GM12878 (cell line): ENCODE measurements around the gene EIF5B. TPM values are rescaled to one million over a fixed set of nuclear protein-coding genes. Genes with fewer than 3 reads are reported as not detected.

Experiments used
- ATAC-seq: fragments of 200-7000 bp; cut with Tn5 transposase; 3 replicates; pipeline ENCODE4 v1.9.1; 2020; ENCODE audit warnings: mild to moderate bottlenecking, moderate library complexity
- BruUV-seq: library from RNA; stranded (reverse); fragments of 400-500 nt; replicated peaks from 2 replicates; lab custom pipeline; 2021; lab: Mats Ljungman, UMichigan
- CTCF ChIA-PET: fragments of 300-600 bp; sonication (Branson Sonifier 250); formaldehyde crosslinking; extraction: SDS; loops from one replicate; lab custom pipeline; 2021; ENCODE audit warnings: inconsistent platforms; lab: Yijun Ruan, JAX
- POLR2A ChIA-PET: fragments of 350-600 bp; formaldehyde crosslinking; extraction: SDS; loops from one replicate; lab custom pipeline; 2021; ENCODE audit warnings: inconsistent platforms; lab: Charles Lee
- RAD21 ChIA-PET: fragments of 300-600 bp; sonication (Branson Sonifier 250); formaldehyde crosslinking; loops from one replicate; lab custom pipeline; 2023; ENCODE audit warnings: antibody characterized with exemption; ENCODE audit not compliant: unreplicated experiment; lab: Charles Lee
- SMC1A ChIA-PET: fragments of 300-600 bp; sonication (Branson Sonifier 250); formaldehyde crosslinking; loops from one replicate; lab custom pipeline; 2023; ENCODE audit not compliant: unreplicated experiment, uncharacterized antibody; lab: Charles Lee
- DNase-seq: peaks from one replicate; pipeline ENCODE4 v3.0.0-alpha.2; 2011; ENCODE audit warnings: low read depth, low spot score
- FAIRE-seq: peaks from 3 replicates; lab custom pipeline; 2011; peaks lifted over from hg19 to GRCh38; lab: Jason Lieb, UNC
- H2AFZ ChIP-seq: 2 replicates; pipeline ENCODE4 v1.6.0; 2011; ENCODE audit warnings: low read depth, low read length, control low read depth; ENCODE audit not compliant: control insufficient read depth
- H3K27ac ChIP-seq: 2 replicates; pipeline ENCODE4 v1.5.1; 2011; ENCODE audit warnings: control low read depth; ENCODE audit not compliant: control insufficient read depth, insufficient read depth
- H3K27me3 ChIP-seq, 2 experiments: replicated peaks in 1 of 2; 2 replicates each; pipeline versions ENCODE4 v1.6.0 to v1.6.1; 2011; ENCODE audit warnings: low read length in 1 of 2; ENCODE audit not compliant: control insufficient read depth in 2 of 2, insufficient read depth in 2 of 2
- H3K36me3 ChIP-seq, 2 experiments: 2 replicates each; pipeline ENCODE4 v1.5.1; 2011; ENCODE audit warnings: low read length in 1 of 2; ENCODE audit not compliant: control insufficient read depth in 2 of 2, insufficient read depth in 2 of 2
- H3K4me1 ChIP-seq: 2 replicates; pipeline ENCODE4 v1.6.1; 2011; ENCODE audit warnings: mild to moderate bottlenecking, low read length, moderate library complexity, mixed read lengths; ENCODE audit not compliant: control insufficient read depth, insufficient read depth
- H3K4me2 ChIP-seq: 2 replicates; pipeline ENCODE4 v1.6.0; 2011; ENCODE audit warnings: control low read depth; ENCODE audit not compliant: control insufficient read depth, insufficient read depth
- H3K4me3 ChIP-seq: fragments of 200-600 bp; sonication (generic); 2 replicates; pipeline ENCODE4 v1.5.1; 2016
- H3K79me2 ChIP-seq: 2 replicates; pipeline ENCODE4 v1.6.0; 2011; ENCODE audit warnings: low read length; ENCODE audit not compliant: control insufficient read depth, insufficient read depth
- H3K9ac ChIP-seq: 2 replicates; pipeline ENCODE4 v1.8.0; 2011; ENCODE audit warnings: low read length, control low read depth, mixed read lengths; ENCODE audit not compliant: control insufficient read depth, insufficient read depth
- H3K9me3 ChIP-seq: replicated peaks from 3 replicates; pipeline ENCODE4 v1.5.1; 2011; ENCODE audit warnings: mild to moderate bottlenecking, low read length; ENCODE audit not compliant: control insufficient read depth, insufficient read depth
- H4K20me1 ChIP-seq: 2 replicates; pipeline ENCODE4 v1.6.0; 2011; ENCODE audit not compliant: control insufficient read depth, insufficient read depth
- ATF3 ChIP-seq: IDR thresholded peaks from 2 replicates; pipeline ENCODE4 v1.6.1; 2011; ENCODE audit warnings: low read depth, mild to moderate bottlenecking, low read length, moderate library complexity, borderline replicate concordance; ENCODE audit errors: extremely low read depth
- ELK1 ChIP-seq: IDR thresholded peaks from 2 replicates; pipeline ENCODE4 v1.6.1; 2012; ENCODE audit warnings: low read depth, low read length, improper control_type of control experiment
- FOXK2 ChIP-seq: fragments of 450-650 bp; IDR thresholded peaks from 2 replicates; pipeline ENCODE4 v1.6.1; 2017; ENCODE audit warnings: mild to moderate bottlenecking, moderate library complexity
- HDAC2 ChIP-seq: fragments of 200-600 bp; sonication (generic); IDR thresholded peaks from 2 replicates; pipeline ENCODE4 v1.6.1; 2017
- HDAC6 ChIP-seq: fragments of 200-600 bp; sonication (generic); IDR thresholded peaks from one replicate; pipeline ENCODE4 v1.8.0; 2017; ENCODE audit warnings: antibody characterized with exemption; ENCODE audit not compliant: unreplicated experiment
- MTA2 ChIP-seq: fragments of 450-650 bp; IDR thresholded peaks from 2 replicates; pipeline ENCODE4 v1.6.1; 2016; ENCODE audit warnings: low read depth, mild to moderate bottlenecking, moderate library complexity
- MXI1 ChIP-seq: fragments of 150-350 bp; IDR thresholded peaks from 2 replicates; pipeline ENCODE4 v1.6.1; 2011; ENCODE audit warnings: low read depth, mild to moderate bottlenecking, inconsistent platforms, low read length, improper control_type of control experiment
- MYC ChIP-seq: IDR thresholded peaks from 2 replicates; pipeline ENCODE4 v1.6.1; 2011; ENCODE audit warnings: mild to moderate bottlenecking, low read length, moderate library complexity, inconsistent platforms; ENCODE audit not compliant: insufficient read depth, insufficient replicate concordance, insufficient read length, severe bottlenecking
- RUNX3 ChIP-seq: IDR thresholded peaks from 2 replicates; pipeline ENCODE4 v1.6.1; 2012; ENCODE audit warnings: low read length, inconsistent platforms
- SMARCA5 ChIP-seq: fragments of 450-650 bp; IDR thresholded peaks from 2 replicates; pipeline ENCODE4 v1.6.1; 2017; ENCODE audit warnings: mild to moderate bottlenecking
- STAT1 ChIP-seq: fragments of 450-650 bp; conservative IDR thresholded peaks from 2 replicates; pipeline ENCODE4 v1.6.1; 2014; ENCODE audit warnings: antibody characterized with exemption, mild to moderate bottlenecking
- TARDBP ChIP-seq: IDR thresholded peaks from 2 replicates; pipeline ENCODE4 v1.6.1; 2016; ENCODE audit warnings: borderline replicate concordance
- WRNIP1 ChIP-seq: IDR thresholded peaks from 2 replicates; pipeline ENCODE4 v1.6.1; 2011; ENCODE audit warnings: low read depth, low read length, improper control_type of control experiment, borderline replicate concordance
- WGBS: methylation state at CpG from one replicate; pipeline ENCODE4 v1.1.6; 2016; ENCODE audit warnings: low lambda C conversion rate; ENCODE audit not compliant: insufficient replicate concordance, insufficient coverage; ENCODE audit errors: missing lambda C conversion rate; 5-methylcytosine and 5-hydroxymethylcytosine counted together
- in situ Hi-C: fragments of 300-500 bp; cut with MboI; formaldehyde crosslinking; loops from 9 replicates; pipeline ENCODE4 v1.14.3; 2018; ENCODE audit warnings: mixed read lengths
- intact Hi-C: fragments of 100-400 bp; cut with micrococcal nuclease; formaldehyde crosslinking; loops from one replicate; pipeline ENCODE4 v1.14.2; 2022; ENCODE audit not compliant: unreplicated experiment
- polyA plus RNA-seq, 11 experiments: library from polyadenylated mRNA; depleted of rRNA in 4 of 11; unstranded in 6 of 11; stranded (reverse) in 5 of 11; fragments of >200 nt; fragmentation: Nextera tagmentation in 4 of 11; fragmentation: Illumina TruSeq in 1 of 11; extraction: Ambion mirVana in 4 of 11; extraction: Trizol in 1 of 11; gene quantifications; 1 replicate in 1 of 11; 2 replicates in 10 of 11; pipeline versions ENCODE4 v1.2.1 to v1.2.3, GENCODE V29; 2011 to 2016; ENCODE audit warnings: inconsistent platforms in 2 of 11, missing spikeins in 2 of 11, low read depth in 1 of 11
- total RNA-seq, 4 experiments: library from RNA; depleted of rRNA in 3 of 4; stranded (reverse); fragments of >200 nt in 3 of 4; fragmentation: Illumina TruSeq in 1 of 4; extraction: Trizol in 1 of 4; gene quantifications; 2 replicates each; pipeline versions ENCODE4 v1.2.1 to v1.2.3, GENCODE V29; 2013 to 2021

The EIF5B gene
- total and polyA plus RNA-seq, 10 of the 15 experiments (the other 5 are each of a cell fraction or from before 2014, with no cell fraction given), result 21.7 to 119 (median 40.8) TPM

GRCh38 chr2:99356853-99357252, 19.7 kb downstream of the EIF5B start:
- Histone ChIP-seq H3K9me3 (no peaks in the 10 kb centered on the region), H4K20me1 (no peaks in the 10 kb centered on the region)
- BruUV-seq, result no TSS peak
- CTCF ChIA-PET, result interaction anchor here (1.3 to 2.8 kb wide), 3 partner anchors 9 to 125 kb away, joined by 3 to 15 read pairs (median 3); partner anchors contain the start of genes EIF5B and TXNDC9
- TF ChIP-seq RUNX3, result peak; percentile 51
- no peak for TF ChIP-seq ATF3
- TF ChIP-seq, all 136 proteins: peak for 1
- Histone ChIP-seq H3K79me2 (peaks cover 67% of the 10 kb centered on the region), H3K4me2 (peak overlapping the region; percentile 36; the same call in 1 of the 2 replicates), H3K4me1 (no peaks in the 10 kb centered on the region), H3K36me3 (peaks cover 0 to 6% of the 10 kb centered on the region in 2 experiments; a peak in 2 of 4 replicates), H3K27me3 (no peaks in the 10 kb centered on the region), H2AFZ (no peak overlapping the region), H3K27ac (no peak overlapping the region), H3K4me3 (no peak overlapping the region), H3K9ac (no peak overlapping the region)
- ATAC-seq (peak; percentile 79), FAIRE-seq (no peak), DNase-seq (no peak)
- SMC1A ChIA-PET, result interaction anchor here (0.8 to 2.6 kb wide), 9 partner anchors 8 to 266 kb away, joined by 3 to 17 read pairs (median 7); partner anchors contain the start of gene EIF5B
- in situ Hi-C loops (no loop called here), intact Hi-C loops (no loop called here)
- RAD21 ChIA-PET, result interaction anchor here (1.1 to 2.1 kb wide), 3 partner anchors 9 to 20 kb away, joined by 3 to 8 read pairs (median 8); partner anchors contain the start of genes EIF5B and TXNDC9
- POLR2A ChIA-PET, result interaction anchor here (0.6 to 2.0 kb wide), 4 partner anchors 9 to 115 kb away, joined by 3 to 10 read pairs (median 6); partner anchors contain the start of gene EIF5B

GRCh38 chr2:99365661-99366060, 28.5 kb downstream of the EIF5B start:
- Histone ChIP-seq H2AFZ (no peak overlapping the region), H3K79me2 (no peaks in the 10 kb centered on the region), H3K36me3 (peaks cover 5 to 42% of the 10 kb centered on the region in 2 experiments), H3K27me3 (no peaks in the 10 kb centered on the region), H3K4me2 (no peak overlapping the region), H3K4me3 (no peak overlapping the region), H3K9ac (no peak overlapping the region), H3K27ac (no peak overlapping the region), H4K20me1 (no peaks in the 10 kb centered on the region), H3K4me1 (no peaks in the 10 kb centered on the region), H3K9me3 (no peaks in the 10 kb centered on the region)
- CTCF ChIA-PET, result interaction anchor here (0.5 to 2.2 kb wide), 7 partner anchors 8 to 239 kb away, joined by 3 to 9 read pairs (median 3); no protein-coding TSS in a partner anchor
- FAIRE-seq, result no peak
- intact Hi-C loops (no loop called here), in situ Hi-C loops (no loop called here)
- SMC1A ChIA-PET, result interaction anchor here (1.2 to 3.0 kb wide), 6 partner anchors 9 to 116 kb away, joined by 3 to 11 read pairs (median 6); no protein-coding TSS in a partner anchor
- POLR2A ChIA-PET, result interaction anchor here (0.9 to 1.6 kb wide), 2 partner anchors 9 to 12 kb away, joined by 3 to 4 read pairs; no protein-coding TSS in a partner anchor
- ATAC-seq, result no peak
- WGBS, result 100% methylated on average over 2 of the region's 2 CpGs
- BruUV-seq, result no TSS peak
- RAD21 ChIA-PET, result interaction anchor here (0.9 to 1.5 kb wide), 2 partner anchors 9 to 17 kb away, joined by 3 read pairs; no protein-coding TSS in a partner anchor
- no peak for DNase-seq
- TF ChIP-seq WRNIP1, result no peak
- no peak for TF ChIP-seq FOXK2
- TF ChIP-seq MXI1, result no peak
- no peak for TF ChIP-seq SMARCA5
- no peak for TF ChIP-seq HDAC6
- TF ChIP-seq STAT1, result no peak
- TF ChIP-seq MTA2, result no peak
- TF ChIP-seq MYC, result no peak
- no peak for TF ChIP-seq HDAC2
- TF ChIP-seq TARDBP, result no peak
- no peak for TF ChIP-seq ELK1
